ENCODE results near the gene ISY1.
"Not testable (repeated sequence)": the region's sequence is repeated elsewhere in the genome, so short reads cannot be mapped to it uniquely, and the experiment has no call there.

The ISY1 gene

DNA sequence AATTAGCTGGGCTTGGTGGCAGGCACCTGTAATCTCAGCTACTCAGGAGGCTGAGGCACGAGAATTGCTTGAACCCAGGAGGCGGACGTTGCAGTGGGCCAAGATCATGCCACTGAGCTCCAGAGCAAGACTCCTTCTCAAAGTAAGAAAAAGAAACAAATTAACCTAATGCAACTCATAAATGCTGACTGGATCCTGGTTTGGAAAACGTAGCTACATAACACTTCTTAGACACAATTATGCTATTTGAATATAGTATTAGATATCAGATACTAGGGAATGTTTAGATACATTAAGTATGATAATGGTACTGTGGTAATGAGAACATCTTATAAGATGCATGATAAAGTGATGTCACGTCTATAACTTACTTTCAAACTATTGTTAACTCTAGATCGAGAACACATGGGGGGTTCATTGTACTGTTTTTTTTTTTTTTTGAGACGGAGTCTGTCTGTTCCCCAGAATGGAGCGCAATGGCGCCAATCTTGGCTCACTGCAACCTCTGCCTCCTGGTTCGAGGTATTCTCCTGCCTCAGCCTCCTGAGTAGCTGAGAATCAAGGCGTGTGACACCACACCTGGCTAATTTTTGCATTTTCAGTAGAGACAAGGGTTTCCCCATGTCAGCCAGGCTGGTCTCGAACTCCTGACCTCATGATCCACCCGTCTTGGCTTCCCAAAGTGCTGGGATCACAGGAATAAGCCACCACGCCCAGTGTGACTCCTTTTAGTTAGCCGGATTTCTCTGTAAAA lies 5.9 kb upstream of the ISY1 start:
- FAIRE-seq: no peak

DNA sequence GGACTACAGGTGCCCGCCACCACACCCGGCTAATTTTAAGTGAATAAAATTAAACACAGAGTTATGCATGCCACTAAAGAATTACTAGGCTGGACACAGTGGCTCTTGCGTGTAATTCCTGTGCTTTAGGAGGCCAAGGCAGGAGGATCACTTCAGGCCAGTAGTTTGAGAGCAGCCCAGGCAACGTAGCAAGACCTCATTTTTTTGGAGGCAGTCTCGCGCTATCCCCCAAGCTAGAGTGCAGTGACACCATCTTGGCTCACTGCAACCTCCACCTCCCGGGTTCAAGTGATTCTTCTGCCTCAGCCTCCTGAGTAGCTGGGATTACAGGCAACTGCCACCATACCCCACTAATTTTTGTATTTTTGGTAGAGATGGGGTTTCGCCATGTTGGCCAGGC lies 4.7 kb upstream of the ISY1 start:
- FAIRE-seq: not testable (repeated sequence)

DNA sequence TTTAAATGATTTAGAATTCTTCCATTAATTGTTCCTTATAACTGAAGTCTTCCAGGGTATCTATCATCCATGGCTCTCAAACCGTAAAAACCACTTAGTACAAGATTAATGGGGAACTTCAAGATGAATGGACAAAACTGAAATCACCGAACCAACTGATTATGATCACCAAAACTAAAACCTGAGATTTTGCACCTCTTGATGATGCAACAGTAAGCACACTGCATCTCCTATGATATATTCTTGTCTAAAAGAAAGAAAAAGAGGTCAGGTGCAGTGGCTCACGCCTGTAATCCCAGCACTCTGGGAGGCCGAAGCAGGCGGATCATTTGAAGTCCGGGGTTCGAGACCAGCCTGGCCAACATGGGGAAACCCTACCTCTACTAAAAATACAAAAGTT lies 3.6 kb upstream of the ISY1 start:
- FAIRE-seq: no peak

GRCh38 chr3:129162729-129163579 lies 2.1 kb upstream of the ISY1 start:
- no peak for FAIRE-seq

DNA sequence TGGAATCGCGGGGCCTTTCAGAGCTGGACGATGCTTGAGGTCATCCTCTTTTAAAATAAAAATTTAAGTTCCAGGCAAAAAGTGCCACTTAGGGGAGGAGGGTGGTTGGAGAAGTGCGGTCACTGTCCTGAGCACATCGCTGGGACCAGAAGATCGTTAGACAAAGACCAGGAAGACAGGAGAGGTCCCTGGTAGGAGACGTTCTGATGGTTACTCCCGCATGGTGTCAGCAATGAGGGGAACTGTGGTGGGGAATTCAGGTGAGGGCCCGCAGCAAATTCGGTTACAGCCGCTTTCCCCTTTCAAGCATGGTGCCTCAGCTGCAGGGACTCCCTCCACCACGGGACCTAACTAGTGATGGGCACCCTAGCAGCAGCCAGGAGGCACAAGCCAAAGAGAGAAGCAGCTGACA lies 1.0 kb upstream of the ISY1 start:
- FAIRE-seq: no peak

- no peak for FAIRE-seq
These were observed 16.1 kb downstream of the ISY1 start for GRCh38 chr3:129144786-129145185.

GRCh38 chr3:129141011-129141410 lies 19.9 kb downstream of the ISY1 start:
- FAIRE-seq: not testable (repeated sequence)

DNA sequence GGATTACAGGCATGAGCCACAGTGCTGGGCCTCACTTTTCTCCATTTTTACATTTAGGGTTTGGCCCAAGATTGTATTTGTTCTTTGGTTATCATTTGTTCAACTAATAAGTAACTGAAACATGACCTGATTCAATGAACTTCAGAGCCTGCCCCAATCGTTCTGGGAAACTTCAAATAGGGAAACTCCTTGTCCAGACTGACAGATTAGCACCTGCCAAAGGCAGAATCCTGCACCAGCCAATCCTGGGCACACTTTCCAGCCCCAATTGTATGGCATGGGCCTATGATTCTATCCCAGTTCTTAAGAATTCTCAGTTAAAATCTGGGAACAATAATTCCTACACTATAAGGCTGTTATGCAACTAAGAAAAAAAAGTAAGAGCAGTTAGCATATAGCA lies 21.0 kb downstream of the ISY1 start:
- FAIRE-seq: no peak

DNA sequence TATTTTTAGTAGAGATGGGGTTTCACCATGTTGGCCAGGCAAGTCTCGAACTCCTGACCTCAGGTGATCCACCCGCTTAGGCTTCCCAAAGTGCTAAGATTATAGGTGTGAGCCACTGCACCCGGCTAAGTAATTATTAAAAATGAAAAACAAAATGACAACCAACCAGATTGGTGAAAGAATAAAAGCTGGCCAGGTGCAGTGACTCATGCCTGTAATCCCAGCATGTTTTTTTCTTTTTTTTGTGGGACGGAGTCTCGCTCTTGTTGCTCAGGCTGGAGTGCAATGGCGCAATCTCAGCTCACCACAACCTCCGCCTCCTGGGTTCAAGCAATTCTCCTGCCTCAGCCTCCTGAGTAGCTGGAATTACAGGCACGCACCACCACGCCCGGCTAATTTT lies 24.6 kb downstream of the ISY1 start:
- not testable (repeated sequence) for FAIRE-seq

DNA sequence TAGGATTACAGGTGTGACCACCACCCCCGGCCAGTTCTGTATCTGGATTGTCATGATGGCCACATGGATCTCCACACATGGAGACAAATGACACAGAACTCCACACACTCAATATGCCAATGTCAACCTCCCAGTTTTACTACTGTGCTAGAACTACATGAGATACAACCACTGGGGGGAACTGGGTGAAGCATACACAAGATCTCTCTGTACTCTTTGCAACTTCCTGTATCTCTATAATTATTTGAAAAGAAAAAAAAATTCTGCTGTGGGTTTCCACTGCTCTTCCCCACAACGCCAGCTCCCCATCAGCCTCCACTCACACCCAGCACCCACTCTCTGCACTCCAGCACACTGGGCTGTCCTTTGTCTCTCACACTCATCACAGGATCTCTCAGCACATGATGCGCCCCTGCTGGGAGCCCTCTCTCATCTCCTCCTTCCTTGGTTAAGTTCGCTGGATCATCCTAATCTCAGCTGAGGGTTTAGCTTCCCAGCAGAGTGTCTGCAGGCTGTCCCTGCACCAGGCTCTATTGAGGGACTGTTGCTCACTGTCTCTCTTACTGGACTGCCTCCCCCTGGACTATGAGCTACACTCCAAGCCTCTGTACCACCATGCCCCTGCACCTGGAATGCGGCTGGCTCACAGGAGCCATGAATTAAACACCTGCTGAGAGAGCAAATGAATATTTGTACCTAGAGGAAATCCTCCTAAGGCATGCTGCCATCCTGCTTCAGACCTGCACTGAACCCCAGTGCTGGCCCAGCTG lies 28.6 kb downstream of the ISY1 start:
- FAIRE-seq: no peak

GRCh38 chr3:129131465-129132088 lies 29.3 kb downstream of the ISY1 start:
- no peak for FAIRE-seq

DNA sequence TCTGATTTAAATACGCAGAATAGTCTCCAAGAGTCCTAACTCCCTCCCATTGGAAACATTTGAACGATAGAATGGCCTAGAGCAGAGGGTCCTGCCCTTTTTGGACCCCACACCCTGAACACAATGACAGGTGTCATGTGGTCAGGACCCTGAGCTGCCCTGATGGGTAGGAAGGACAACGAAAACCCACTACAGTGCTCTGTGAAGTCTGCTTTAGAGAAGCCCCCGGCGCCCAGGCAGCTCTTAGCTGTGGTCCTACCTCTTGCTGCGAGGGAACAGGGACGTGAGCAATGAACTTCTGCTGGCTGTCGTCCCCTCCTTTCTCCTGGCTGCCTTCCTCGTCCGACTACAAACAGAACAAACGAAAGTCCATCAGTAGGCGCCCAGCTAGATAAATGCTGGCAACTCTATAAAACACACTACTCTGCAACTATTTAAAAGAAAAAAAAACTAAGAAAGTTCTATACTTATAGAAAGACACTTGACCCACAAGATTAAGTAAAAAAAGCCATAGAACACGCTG lies 30.5 kb downstream of the ISY1 start:
- FAIRE-seq: no peak

GRCh38 chr3:129128357-129129155 lies 32.3 kb downstream of the ISY1 start:
- FAIRE-seq: no peak

DNA sequence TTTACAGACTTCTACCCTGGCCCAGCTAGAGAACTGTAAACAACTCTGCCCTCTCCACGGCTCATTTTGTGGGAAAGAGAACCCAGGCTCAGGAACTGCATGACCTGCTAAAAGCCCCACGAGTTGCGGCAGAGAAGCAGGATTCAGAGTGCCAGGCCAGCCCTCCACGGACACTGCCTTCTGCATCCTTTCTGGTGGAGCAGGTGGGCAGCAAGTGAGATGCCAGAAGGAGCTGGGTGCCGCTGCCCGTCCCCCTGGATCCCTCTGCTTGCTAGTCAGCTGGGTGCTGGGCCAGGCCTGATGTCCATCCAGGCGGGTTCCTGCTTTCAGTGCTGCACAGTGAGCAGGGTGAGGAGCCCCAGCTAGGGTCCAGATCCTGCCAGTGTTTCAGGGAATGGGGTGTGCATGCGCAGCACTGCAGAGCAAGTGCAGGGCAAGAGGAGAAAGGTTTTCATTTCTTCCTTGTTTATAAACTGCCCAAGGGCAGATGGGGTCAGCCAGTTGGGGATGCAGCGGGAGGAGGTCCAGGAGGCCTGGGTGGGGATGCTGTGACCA lies 34.1 kb downstream of the ISY1 start:
- FAIRE-seq: no peak

DNA sequence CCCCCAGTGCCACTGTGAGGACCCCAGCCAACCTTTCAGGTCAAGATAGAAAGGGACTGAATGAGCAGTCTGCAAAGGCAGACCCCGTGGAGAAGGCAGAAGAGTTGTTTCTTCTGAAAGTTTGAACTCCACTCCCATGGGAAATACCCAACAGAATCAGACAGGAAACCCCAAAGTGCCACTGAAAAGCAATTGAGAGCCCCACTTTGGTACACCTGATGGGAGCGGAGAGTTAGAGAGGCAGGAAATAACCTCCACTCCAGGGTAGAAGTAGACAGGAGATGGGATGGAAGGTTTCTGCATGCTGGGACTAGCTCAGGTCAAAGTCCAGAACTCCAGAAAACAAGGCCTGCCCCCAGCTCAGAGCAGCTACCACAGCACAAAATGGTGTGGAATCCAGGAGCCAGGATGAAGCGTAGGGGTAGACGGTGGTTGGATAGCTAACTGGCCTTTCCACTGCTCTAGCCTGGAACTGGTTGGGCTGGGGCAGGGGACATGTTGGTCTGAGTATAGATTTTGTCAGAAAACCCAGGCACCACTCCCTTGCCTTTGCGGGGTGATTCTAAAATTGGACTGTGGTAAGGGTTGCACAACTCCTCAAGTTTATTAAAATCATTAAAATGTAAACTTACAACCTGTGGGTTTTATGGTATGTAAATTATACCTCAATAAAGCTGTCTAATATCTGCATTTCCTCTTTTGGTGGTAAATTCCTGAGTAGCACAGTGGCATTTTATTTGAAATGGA lies 37.4 kb downstream of the ISY1 start:
- FAIRE-seq: no peak

GRCh38 chr3:129122412-129123011 lies 38.4 kb downstream of the ISY1 start:
- FAIRE-seq: no peak

- no peak for FAIRE-seq
These were observed 39.0 kb downstream of the ISY1 start, which contains the start of gene RAB43 for GRCh38 chr3:129121792-129122411. Gene RAB43, minus strand, starts transcription at chr3:129121804. Its CDS starts 315 bp downstream, at chr3:129121489.

- FAIRE-seq: no peak
These were observed 39.7 kb downstream of the ISY1 start for GRCh38 chr3:129121016-129121791.
